Peyer's patch (tissue), 4 donors: ENCODE measurements around the gene UFC1.

Experiments used
- CTCF ChIP-seq, 6 experiments: fragments of 450-650 bp in 4 of 6; fragments of 200-600 bp in 2 of 6; sonication (generic) in 1 of 6; IDR thresholded peaks; one replicate each; pipeline ENCODE4 v1.5.1; 2017 to 2019; ENCODE audit warnings: antibody characterized with exemption in 6 of 6, mild to moderate bottlenecking in 3 of 6, moderate library complexity in 1 of 6
- POLR2A ChIP-seq, 2 donors: fragments of 450-650 bp; IDR thresholded peaks; one replicate each; pipeline ENCODE4 v1.5.1; 2017; ENCODE audit warnings: antibody characterized with exemption in 2 of 2, mild to moderate bottlenecking in 2 of 2, moderate library complexity in 2 of 2

- no peak for TF ChIP-seq CTCF (IDR thresholded peaks at IDR 0.05)
- TF ChIP-seq POLR2A (IDR thresholded peaks at IDR 0.05) = no peak
Observed at GRCh38 chr1:161196111-161196510, 42.3 kb downstream of the UFC1 start.
